ENCODE measurements around the gene BBX.

The BBX gene

GRCh38 chr3:107633327-107634098 lies 110.8 kb downstream of the BBX start:
- H3K4me2 ChIP-seq (ENCODE audit: low read length) = no peak overlapping the region
- no peaks in the 10 kb centered on the region for H3K36me3 ChIP-seq (ENCODE audit: control insufficient read depth, insufficient read depth, low read length)
- no peaks in the 10 kb centered on the region for H3K27me3 ChIP-seq (ENCODE audit: control insufficient read depth, insufficient read depth, low read length)
- H3K4me1 ChIP-seq = peaks cover 10% of the 10 kb centered on the region
- H3K79me2 ChIP-seq = peaks cover 15% of the 10 kb centered on the region
- H3K9ac ChIP-seq = no peak overlapping the region
- no peak for TF ChIP-seq CTCF (IDR thresholded peaks at IDR 0.05)
- H2AFZ ChIP-seq = no peak overlapping the region
- H3K27ac ChIP-seq = no peak overlapping the region
- H3K4me3 ChIP-seq (ENCODE audit: low read depth, low read length) = no peak overlapping the region
- H3K9me3 ChIP-seq (ENCODE audit: control insufficient read depth, low read length) = no peaks in the 10 kb centered on the region

- H3K36me3 ChIP-seq (ENCODE audit: control insufficient read depth, insufficient read depth, low read length) = no peaks in the 10 kb centered on the region
- no peaks in the 10 kb centered on the region for H3K9me3 ChIP-seq (ENCODE audit: control insufficient read depth, low read length)
- H3K79me2 ChIP-seq = peaks cover 15% of the 10 kb centered on the region
- H2AFZ ChIP-seq = no peak overlapping the region
- no peak overlapping the region for H3K4me3 ChIP-seq (ENCODE audit: low read depth, low read length)
- TF ChIP-seq CTCF (IDR thresholded peaks at IDR 0.05) = no peak
- H3K4me1 ChIP-seq = peaks cover 10% of the 10 kb centered on the region
- H3K27me3 ChIP-seq (ENCODE audit: control insufficient read depth, insufficient read depth, low read length) = no peaks in the 10 kb centered on the region
- no peak overlapping the region for H3K4me2 ChIP-seq (ENCODE audit: low read length)
- no peak overlapping the region for H3K9ac ChIP-seq
- H3K27ac ChIP-seq = no peak overlapping the region
Measured at GRCh38 chr3:107634099-107634489, 111.3 kb downstream of the BBX start.

GRCh38 chr3:107637416-107638183 lies 114.8 kb downstream of the BBX start:
- H3K27me3 ChIP-seq (ENCODE audit: control insufficient read depth, insufficient read depth, low read length) = no peaks in the 10 kb centered on the region
- peaks cover 6% of the 10 kb centered on the region for H3K4me1 ChIP-seq
- peaks cover 20% of the 10 kb centered on the region for H3K79me2 ChIP-seq
- H3K9me3 ChIP-seq (ENCODE audit: control insufficient read depth, low read length) = no peaks in the 10 kb centered on the region
- no peak overlapping the region for H3K27ac ChIP-seq
- H3K9ac ChIP-seq = no peak overlapping the region
- no peak overlapping the region for H3K4me3 ChIP-seq (ENCODE audit: low read depth, low read length)
- no peak for TF ChIP-seq CTCF (IDR thresholded peaks at IDR 0.05)
- no peak overlapping the region for H3K4me2 ChIP-seq (ENCODE audit: low read length)
- no peak overlapping the region for H2AFZ ChIP-seq
- no peaks in the 10 kb centered on the region for H3K36me3 ChIP-seq (ENCODE audit: control insufficient read depth, insufficient read depth, low read length)

GRCh38 chr3:107641572-107642307 lies 119.0 kb downstream of the BBX start:
- no peak for TF ChIP-seq CTCF (IDR thresholded peaks at IDR 0.05)
- Histone ChIP-seq H3K9me3 (ENCODE audit: control insufficient read depth, low read length) (no peaks in the 10 kb centered on the region), H3K9ac (no peak overlapping the region), H3K27ac (no peak overlapping the region), H3K36me3 (ENCODE audit: control insufficient read depth, insufficient read depth, low read length) (no peaks in the 10 kb centered on the region), H3K4me2 (ENCODE audit: low read length) (no peak overlapping the region), H2AFZ (no peak overlapping the region), H3K27me3 (ENCODE audit: control insufficient read depth, insufficient read depth, low read length) (no peaks in the 10 kb centered on the region), H3K4me1 (no peaks in the 10 kb centered on the region), H3K79me2 (peaks cover 26% of the 10 kb centered on the region), H3K4me3 (ENCODE audit: low read depth, low read length) (no peak overlapping the region)
